HepG2 (cell line): ENCODE data around the gene DHX16. TPM values are rescaled to one million over a fixed set of nuclear protein-coding genes. Genes with fewer than 3 reads are reported as not detected.

ENCODE experiments used
- BCL6 ChIP-seq: IDR thresholded peaks from 2 replicates; pipeline ENCODE4 v1.6.1; 2016; ENCODE audit warnings: missing genetic modification reagents, missing compliant biosample characterization
- GTF2F1 ChIP-seq: fragments of 150-350 bp; IDR thresholded peaks from 2 replicates; pipeline ENCODE4 v1.6.1; 2014; ENCODE audit warnings: low read length
- HHEX ChIP-seq: IDR thresholded peaks from 2 replicates; pipeline ENCODE4 v1.6.1; 2016; ENCODE audit warnings: control low read depth
- HOXA7 ChIP-seq: sonication (generic); formaldehyde crosslinking; IDR thresholded peaks from 2 replicates; pipeline ENCODE4 v1.8.1; 2022; ENCODE audit warnings: mild to moderate bottlenecking, missing genetic modification reagents, moderate library complexity
- IRX3 ChIP-seq: sonication (generic); formaldehyde crosslinking; IDR thresholded peaks from 2 replicates; pipeline ENCODE4 v1.8.1; 2023; ENCODE audit warnings: mild to moderate bottlenecking, low read depth, missing genetic modification reagents, borderline replicate concordance
- MAFG ChIP-seq: sonication (generic); formaldehyde crosslinking; IDR thresholded peaks from 2 replicates; pipeline ENCODE4 v1.5.1; 2020; ENCODE audit warnings: mild to moderate bottlenecking, missing genetic modification reagents
- PHB2 ChIP-seq: fragments of 450-650 bp; IDR thresholded peaks from 2 replicates; pipeline ENCODE4 v1.6.1; 2018; ENCODE audit not compliant: partially characterized antibody
- REL ChIP-seq: sonication (generic); formaldehyde crosslinking; conservative IDR thresholded peaks from 2 replicates; pipeline ENCODE4 v1.8.0; 2022; ENCODE audit warnings: mild to moderate bottlenecking, missing genetic modification reagents, moderate library complexity
- SALL2 ChIP-seq: sonication (generic); formaldehyde crosslinking; IDR thresholded peaks from 2 replicates; pipeline ENCODE4 v1.8.1; 2023; ENCODE audit warnings: mild to moderate bottlenecking, missing genetic modification reagents, inconsistent platforms
- SRSF9 ChIP-seq: fragments of 200-400 bp; formaldehyde crosslinking; IDR thresholded peaks from 2 replicates; pipeline ENCODE4 v1.6.1; 2018; ENCODE audit warnings: borderline replicate concordance, mild to moderate bottlenecking, low read depth, low read length; ENCODE audit not compliant: insufficient read depth, poor library complexity, severe bottlenecking
- SSRP1 ChIP-seq: IDR thresholded peaks from 2 replicates; pipeline ENCODE4 v1.6.1; 2016; ENCODE audit warnings: control low read depth
- STAG1 ChIP-seq: sonication (generic); formaldehyde crosslinking; IDR thresholded peaks from 2 replicates; pipeline ENCODE4 v1.4.0; 2020; ENCODE audit warnings: missing genetic modification reagents
- TARDBP ChIP-seq: sonication (generic); formaldehyde crosslinking; IDR thresholded peaks from 2 replicates; pipeline ENCODE4 v1.8.0; 2022; ENCODE audit warnings: mild to moderate bottlenecking, missing genetic modification reagents
- TCF12 ChIP-seq, 2 experiments: fragments of 450-650 bp in 1 of 2; sonication (generic) in 1 of 2; formaldehyde crosslinking in 1 of 2; IDR thresholded peaks; 2 replicates each; pipeline versions ENCODE4 v1.6.1 to v1.8.0; 2017 to 2022; ENCODE audit warnings: antibody characterized with exemption in 1 of 2, mild to moderate bottlenecking in 1 of 2, missing genetic modification reagents in 1 of 2, moderate library complexity in 1 of 2
- ZNF460 ChIP-seq: sonication (generic); formaldehyde crosslinking; IDR thresholded peaks from 2 replicates; pipeline ENCODE4 v1.5.1; 2020; ENCODE audit warnings: missing genetic modification reagents, mild to moderate bottlenecking, borderline replicate concordance
- ZNF484 ChIP-seq: sonication (generic); formaldehyde crosslinking; IDR thresholded peaks from 2 replicates; pipeline ENCODE4 v1.5.1; 2020; ENCODE audit warnings: mild to moderate bottlenecking, low read depth, missing genetic modification reagents, borderline replicate concordance
- ZNF496 ChIP-seq: sonication (generic); formaldehyde crosslinking; IDR thresholded peaks from 2 replicates; pipeline ENCODE4 v1.8.1; 2023; ENCODE audit warnings: mild to moderate bottlenecking, moderate library complexity, missing genetic modification reagents; ENCODE audit not compliant: insufficient replicate concordance
- ZNF619 ChIP-seq: sonication (generic); formaldehyde crosslinking; IDR thresholded peaks from 2 replicates; pipeline ENCODE4 v1.4.0; 2020; ENCODE audit warnings: mild to moderate bottlenecking, missing genetic modification reagents
- ZNF766 ChIP-seq: sonication (generic); formaldehyde crosslinking; IDR thresholded peaks from 2 replicates; pipeline ENCODE4 v1.5.0; 2020; ENCODE audit warnings: missing genetic modification reagents, borderline replicate concordance
- polyA plus RNA-seq, 8 experiments: library from polyadenylated mRNA; depleted of rRNA in 3 of 8; stranded (reverse) in 7 of 8; unstranded in 1 of 8; fragments of >200 nt; fragmentation: Illumina TruSeq in 4 of 8; extraction: Trizol in 4 of 8; gene quantifications; 2 replicates each; pipeline versions ENCODE4 v1.2.1 to v1.2.3, GENCODE V29; 2011 to 2016; ENCODE audit warnings: low read depth in 4 of 8, missing spikeins in 1 of 8, mixed read lengths in 1 of 8; ENCODE audit not compliant: insufficient read depth in 1 of 8
- total RNA-seq, 5 experiments: library from RNA; depleted of rRNA; stranded (reverse); fragments of >200 nt; fragmentation: Illumina TruSeq; extraction: Trizol; gene quantifications; 2 replicates each; pipeline ENCODE4 v1.2.3, GENCODE V29; 2016; ENCODE audit warnings: low read depth in 1 of 5
- TF ChIP-seq, protein P1 (sequence below): sonication (generic); formaldehyde crosslinking; IDR thresholded peaks from 2 replicates; pipeline ENCODE4 v1.5.1; 2020; ENCODE audit warnings: mild to moderate bottlenecking, missing genetic modification reagents, moderate library complexity
- TF ChIP-seq, protein P2 (sequence below): sonication (generic); formaldehyde crosslinking; IDR thresholded peaks from 2 replicates; pipeline ENCODE4 v1.5.0; 2020; ENCODE audit warnings: missing genetic modification reagents
- TF ChIP-seq, protein P3 (sequence below): sonication (generic); formaldehyde crosslinking; IDR thresholded peaks from 2 replicates; pipeline ENCODE4 v1.9.0; 2021; ENCODE audit warnings: missing genetic modification reagents, mild to moderate bottlenecking, borderline replicate concordance
- TF ChIP-seq, protein P4 (sequence below): sonication (generic); formaldehyde crosslinking; IDR thresholded peaks from 2 replicates; pipeline ENCODE4 v1.5.0; 2020; ENCODE audit warnings: mild to moderate bottlenecking, missing genetic modification reagents

Gene DHX16
- total and polyA plus RNA-seq, 2 of the 13 experiments (the other 11 are each of a cell fraction or from before 2014, with no cell fraction given): 57.0 to 58.5 TPM

DNA sequence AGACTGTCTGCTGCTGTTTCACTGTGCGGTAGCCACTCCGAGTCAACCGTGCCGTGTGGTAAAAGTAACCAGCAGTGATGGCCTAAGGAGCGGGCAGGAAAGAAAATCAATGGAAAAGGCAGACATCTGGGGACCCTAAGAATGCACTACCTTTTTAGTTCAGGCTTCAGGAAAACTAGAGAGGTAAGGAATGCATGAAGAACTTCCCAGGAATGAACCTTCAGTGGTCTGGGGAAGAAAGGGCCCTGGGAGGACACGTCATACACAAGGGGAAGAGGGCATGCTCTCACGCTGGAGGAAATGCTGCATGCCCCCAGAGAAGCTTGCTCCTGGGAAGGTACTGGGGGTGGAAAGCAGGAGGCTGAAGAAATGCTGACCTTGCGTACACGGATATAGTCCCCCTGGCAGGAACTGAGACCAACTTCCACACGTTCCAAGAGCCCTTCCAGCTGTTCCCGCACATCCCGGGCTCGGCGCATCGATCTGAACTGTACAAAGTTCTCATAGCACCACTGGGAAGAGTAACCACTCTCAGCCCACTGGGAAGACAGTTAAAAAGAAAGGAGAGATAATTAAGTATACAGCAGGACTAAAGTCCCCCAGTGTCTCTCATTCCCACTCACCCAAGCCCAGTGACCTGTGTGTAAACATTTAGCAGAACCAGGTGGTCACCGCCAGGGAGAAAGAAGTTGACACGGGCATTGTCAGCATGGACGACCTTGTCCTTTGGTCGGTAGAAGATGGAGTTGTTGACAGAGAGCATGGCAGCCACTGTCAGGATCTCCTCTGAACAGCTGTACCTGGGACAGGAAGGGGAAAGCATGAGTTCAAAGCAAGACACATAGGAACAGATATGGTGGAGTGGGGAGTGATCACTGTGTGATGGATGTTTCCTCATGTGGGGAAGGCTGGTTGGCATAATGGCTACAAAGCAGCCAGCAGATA lies 17.7 kb downstream of the DHX16 start (continued):
- TF ChIP-seq, protein P1, sequence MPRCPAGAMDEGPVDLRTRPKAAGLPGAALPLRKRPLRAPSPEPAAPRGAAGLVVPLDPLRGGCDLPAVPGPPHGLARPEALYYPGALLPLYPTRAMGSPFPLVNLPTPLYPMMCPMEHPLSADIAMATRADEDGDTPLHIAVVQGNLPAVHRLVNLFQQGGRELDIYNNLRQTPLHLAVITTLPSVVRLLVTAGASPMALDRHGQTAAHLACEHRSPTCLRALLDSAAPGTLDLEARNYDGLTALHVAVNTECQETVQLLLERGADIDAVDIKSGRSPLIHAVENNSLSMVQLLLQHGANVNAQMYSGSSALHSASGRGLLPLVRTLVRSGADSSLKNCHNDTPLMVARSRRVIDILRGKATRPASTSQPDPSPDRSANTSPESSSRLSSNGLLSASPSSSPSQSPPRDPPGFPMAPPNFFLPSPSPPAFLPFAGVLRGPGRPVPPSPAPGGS (CRISPR knock-in tag): peak; percentile 77
- TF ChIP-seq ZNF460 (CRISPR knock-in tag) (no peak), MAFG (CRISPR knock-in tag) (peak; percentile 89), TCF12 (IDR thresholded peaks at IDR 0.05) (no peak), TCF12 (CRISPR knock-in tag; IDR thresholded peaks at IDR 0.05) (no peak), GTF2F1 (no peak), SALL2 (CRISPR knock-in tag) (no peak), STAG1 (CRISPR knock-in tag) (no peak; the same call in 1 of the 2 replicates), ZNF766 (no peak), ZNF496 (CRISPR knock-in tag) (no peak), HOXA7 (CRISPR knock-in tag) (no peak), SRSF9 (no peak), SSRP1 (CRISPR knock-in tag) (peak; percentile 90; the same call in 1 of the 2 replicates), ZNF484 (no peak), PHB2 (no peak), TARDBP (CRISPR knock-in tag) (peak; percentile 97), BCL6 (CRISPR knock-in tag) (peak; percentile 77; the same call in 1 of the 2 replicates), IRX3 (CRISPR knock-in tag) (peak; percentile 71; the same call in 1 of the 2 replicates), HHEX (CRISPR knock-in tag) (peak; percentile 59; the same call in 1 of the 2 replicates), ZNF619 (CRISPR knock-in tag) (peak; percentile 89), REL (no peak)
- TF ChIP-seq, protein P2, sequence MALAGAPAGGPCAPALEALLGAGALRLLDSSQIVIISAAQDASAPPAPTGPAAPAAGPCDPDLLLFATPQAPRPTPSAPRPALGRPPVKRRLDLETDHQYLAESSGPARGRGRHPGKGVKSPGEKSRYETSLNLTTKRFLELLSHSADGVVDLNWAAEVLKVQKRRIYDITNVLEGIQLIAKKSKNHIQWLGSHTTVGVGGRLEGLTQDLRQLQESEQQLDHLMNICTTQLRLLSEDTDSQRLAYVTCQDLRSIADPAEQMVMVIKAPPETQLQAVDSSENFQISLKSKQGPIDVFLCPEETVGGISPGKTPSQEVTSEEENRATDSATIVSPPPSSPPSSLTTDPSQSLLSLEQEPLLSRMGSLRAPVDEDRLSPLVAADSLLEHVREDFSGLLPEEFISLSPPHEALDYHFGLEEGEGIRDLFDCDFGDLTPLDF (CRISPR knock-in tag): no peak
- TF ChIP-seq, protein P3, sequence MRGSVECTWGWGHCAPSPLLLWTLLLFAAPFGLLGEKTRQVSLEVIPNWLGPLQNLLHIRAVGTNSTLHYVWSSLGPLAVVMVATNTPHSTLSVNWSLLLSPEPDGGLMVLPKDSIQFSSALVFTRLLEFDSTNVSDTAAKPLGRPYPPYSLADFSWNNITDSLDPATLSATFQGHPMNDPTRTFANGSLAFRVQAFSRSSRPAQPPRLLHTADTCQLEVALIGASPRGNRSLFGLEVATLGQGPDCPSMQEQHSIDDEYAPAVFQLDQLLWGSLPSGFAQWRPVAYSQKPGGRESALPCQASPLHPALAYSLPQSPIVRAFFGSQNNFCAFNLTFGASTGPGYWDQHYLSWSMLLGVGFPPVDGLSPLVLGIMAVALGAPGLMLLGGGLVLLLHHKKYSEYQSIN (CRISPR knock-in tag): no peak
- TF ChIP-seq, protein P4, sequence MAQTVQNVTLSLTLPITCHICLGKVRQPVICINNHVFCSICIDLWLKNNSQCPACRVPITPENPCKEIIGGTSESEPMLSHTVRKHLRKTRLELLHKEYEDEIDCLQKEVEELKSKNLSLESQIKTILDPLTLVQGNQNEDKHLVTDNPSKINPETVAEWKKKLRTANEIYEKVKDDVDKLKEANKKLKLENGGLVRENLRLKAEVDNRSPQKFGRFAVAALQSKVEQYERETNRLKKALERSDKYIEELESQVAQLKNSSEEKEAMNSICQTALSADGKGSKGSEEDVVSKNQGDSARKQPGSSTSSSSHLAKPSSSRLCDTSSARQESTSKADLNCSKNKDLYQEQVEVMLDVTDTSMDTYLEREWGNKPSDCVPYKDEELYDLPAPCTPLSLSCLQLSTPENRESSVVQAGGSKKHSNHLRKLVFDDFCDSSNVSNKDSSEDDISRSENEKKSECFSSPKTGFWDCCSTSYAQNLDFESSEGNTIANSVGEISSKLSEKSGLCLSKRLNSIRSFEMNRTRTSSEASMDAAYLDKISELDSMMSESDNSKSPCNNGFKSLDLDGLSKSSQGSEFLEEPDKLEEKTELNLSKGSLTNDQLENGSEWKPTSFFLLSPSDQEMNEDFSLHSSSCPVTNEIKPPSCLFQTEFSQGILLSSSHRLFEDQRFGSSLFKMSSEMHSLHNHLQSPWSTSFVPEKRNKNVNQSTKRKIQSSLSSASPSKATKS (CRISPR knock-in tag): no peak
